HCT116 (cell line): ENCODE measurements around the gene LRRN4CL.

ENCODE experiments used
- POLR2AphosphoS5 ChIP-seq: IDR thresholded peaks from 2 replicates; pipeline ENCODE4 v1.6.1; 2011; ENCODE audit warnings: mild to moderate bottlenecking, low read depth, low read length, moderate library complexity
- TCF7L2 ChIP-seq: IDR thresholded peaks from 2 replicates; pipeline ENCODE4 v1.7.0; 2011; ENCODE audit warnings: borderline replicate concordance, inconsistent platforms; ENCODE audit not compliant: insufficient read depth, insufficient read length; ENCODE audit errors: extremely low read depth
- TF ChIP-seq, protein P1 (sequence below), 3 experiments: fragments of 200-600 bp in 1 of 3; sonication (generic) in 1 of 3; IDR thresholded peaks in 2 of 3; conservative IDR thresholded peaks in 1 of 3; 2 replicates each; pipeline ENCODE4 v1.5.1; 2012 to 2017; ENCODE audit warnings: low read depth in 2 of 3, low read length in 2 of 3, antibody characterized with exemption in 1 of 3, borderline replicate concordance in 1 of 3, control low read depth in 1 of 3, mild to moderate bottlenecking in 1 of 3, mixed read lengths in 1 of 3, mixed run types in 1 of 3, moderate library complexity in 1 of 3; ENCODE audit not compliant: insufficient read depth in 1 of 3

DNA sequence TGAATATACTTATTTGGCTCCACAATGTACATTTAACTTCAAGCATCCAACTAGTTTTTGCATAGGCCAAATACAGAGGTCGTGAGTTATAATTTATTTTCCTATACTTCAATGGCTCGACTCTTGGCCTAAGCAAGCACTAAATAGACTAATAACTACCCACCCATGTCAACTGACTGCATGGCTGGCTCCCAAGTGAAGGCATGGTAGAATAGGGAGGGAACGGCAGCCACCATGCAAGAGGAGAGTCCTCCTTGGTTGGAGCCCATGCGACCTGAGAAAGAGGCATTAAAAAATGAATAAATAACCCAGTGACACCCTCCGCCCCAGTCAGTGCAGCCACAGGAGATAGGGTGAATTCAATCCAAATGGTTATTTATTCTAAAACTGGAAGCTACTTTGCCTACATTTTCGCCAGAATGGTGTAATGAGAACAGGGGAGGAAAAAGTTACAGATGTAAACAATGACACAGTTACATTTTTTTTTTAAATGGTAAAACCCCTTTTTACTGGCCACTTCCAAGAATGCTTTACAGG is 23.0 kb upstream of the LRRN4CL start:
- TF ChIP-seq TCF7L2 (no peak), POLR2AphosphoS5 (no peak)
- TF ChIP-seq, protein P1, sequence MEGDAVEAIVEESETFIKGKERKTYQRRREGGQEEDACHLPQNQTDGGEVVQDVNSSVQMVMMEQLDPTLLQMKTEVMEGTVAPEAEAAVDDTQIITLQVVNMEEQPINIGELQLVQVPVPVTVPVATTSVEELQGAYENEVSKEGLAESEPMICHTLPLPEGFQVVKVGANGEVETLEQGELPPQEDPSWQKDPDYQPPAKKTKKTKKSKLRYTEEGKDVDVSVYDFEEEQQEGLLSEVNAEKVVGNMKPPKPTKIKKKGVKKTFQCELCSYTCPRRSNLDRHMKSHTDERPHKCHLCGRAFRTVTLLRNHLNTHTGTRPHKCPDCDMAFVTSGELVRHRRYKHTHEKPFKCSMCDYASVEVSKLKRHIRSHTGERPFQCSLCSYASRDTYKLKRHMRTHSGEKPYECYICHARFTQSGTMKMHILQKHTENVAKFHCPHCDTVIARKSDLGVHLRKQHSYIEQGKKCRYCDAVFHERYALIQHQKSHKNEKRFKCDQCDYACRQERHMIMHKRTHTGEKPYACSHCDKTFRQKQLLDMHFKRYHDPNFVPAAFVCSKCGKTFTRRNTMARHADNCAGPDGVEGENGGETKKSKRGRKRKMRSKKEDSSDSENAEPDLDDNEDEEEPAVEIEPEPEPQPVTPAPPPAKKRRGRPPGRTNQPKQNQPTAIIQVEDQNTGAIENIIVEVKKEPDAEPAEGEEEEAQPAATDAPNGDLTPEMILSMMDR (IDR thresholded peaks at IDR 0.05 in 2 of 3, conservative IDR thresholded peaks at IDR 0.05 in 1 of 3; ENCODE audit: borderline replicate concordance in 1 of 3, insufficient read depth in 1 of 3, low read depth in 2 of 3, low read length in 2 of 3): no peak
